ENCODE measurements around the gene OR6C75. TPM values are rescaled to one million over a fixed set of nuclear protein-coding genes. Genes with fewer than 3 reads are reported as not detected.

The OR6C75 gene
- total and polyA plus RNA-seq, 2 of the 4 experiments (the other 2 are of a cell fraction) = not detected

DNA sequence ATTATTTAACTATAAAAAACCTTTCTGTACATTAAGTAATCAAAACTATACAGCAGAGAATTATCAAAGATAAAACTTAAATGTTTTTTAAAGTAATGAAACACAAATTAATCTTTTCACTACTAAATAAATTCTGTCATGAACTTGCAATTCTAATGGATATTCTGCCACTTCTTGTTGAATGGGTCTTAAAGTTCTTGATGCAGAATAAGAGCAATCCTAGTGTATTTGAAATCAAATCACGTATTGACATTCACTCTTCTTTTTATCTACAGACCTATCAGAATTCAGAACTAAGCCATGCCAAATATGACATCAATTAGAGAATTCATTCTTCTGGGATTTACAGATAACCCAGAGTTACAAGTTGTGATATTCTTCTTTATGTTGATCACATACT, 37.5 kb downstream of the OR6C75 start, which contains the start of gene OR6C65:
TSS of gene OR6C65 (plus strand) at position 301 of the 400 bp plus-strand sequence. CDS start at position 301, 0 bp downstream.
- dilution Hi-C loops (cut with HindIII; ENCODE audit: low sequenced_read_pairs, unreplicated experiment) (no loop called here), in situ Hi-C loops (cut with MboI; ENCODE audit: low sequenced_read_pairs) (no loop called here), intact Hi-C loops (cut with micrococcal nuclease) (no loop called here)
- no TSS peak for BruUV-seq (replicated peaks)
- Histone ChIP-seq H2BK120ac (ENCODE audit: low read depth, low read length) (no peak within 1 kb of the TSS), H4K8ac (ENCODE audit: low read depth in 2 of 2, low read length in 2 of 2) (no peak within 1 kb of the TSS), H2BK20ac (ENCODE audit: low read depth, low read length) (no peak within 1 kb of the TSS), H3K4ac (ENCODE audit: low read depth, low read length) (no peak within 1 kb of the TSS), H2AFZ (replicated peaks; ENCODE audit: low read length, poor library complexity) (no peak within 1 kb of the TSS), H3K4me3 (ENCODE audit: insufficient read depth, low read depth, low read length) (no peak within 1 kb of the TSS), H3K14ac (replicated peaks; ENCODE audit: low read depth, low read length) (no peak within 1 kb of the TSS), H3K4me1 (ENCODE audit: control insufficient read depth, insufficient read depth, low read length) (no peaks in the 10 kb centered on the region), H2AK9ac (replicated peaks; ENCODE audit: low read depth, low read length, poor library complexity) (no peak within 1 kb of the TSS), H4K20me1 (ENCODE audit: insufficient read depth, low read length) (no peaks in the 10 kb centered on the region), H3K23ac (ENCODE audit: low read depth, low read length) (no peak within 1 kb of the TSS), H3K9ac (ENCODE audit: low read depth, low read length) (no peak within 1 kb of the TSS), H2BK15ac (ENCODE audit: low read depth, low read length) (no peak within 1 kb of the TSS), H3K18ac (ENCODE audit: low read depth, low read length) (no peak within 1 kb of the TSS), H3K9me1 (ENCODE audit: insufficient read depth, low read length) (no peaks in the 10 kb centered on the region), H3K4me2 (ENCODE audit: low read depth, low read length) (no peak within 1 kb of the TSS), H2AK5ac (ENCODE audit: low read depth, low read length) (no peak within 1 kb of the TSS), H3K9me3 (ENCODE audit: control insufficient read depth, insufficient read depth, low read length) (no peaks in the 10 kb centered on the region), H3K27me3 (ENCODE audit: control insufficient read depth, insufficient read depth, low read length) (no peaks in the 10 kb centered on the region), H2BK5ac (ENCODE audit: low read depth, low read length, poor library complexity, severe bottlenecking) (no peak within 1 kb of the TSS), H3K79me1 (ENCODE audit: low read depth in 1 of 2, low read length in 2 of 2) (no peaks in the 10 kb centered on the region), H4K5ac (ENCODE audit: low read depth, low read length) (no peak within 1 kb of the TSS), H3K36me3 (ENCODE audit: control insufficient read depth, insufficient read depth, low read length) (no peaks in the 10 kb centered on the region), H3K56ac (ENCODE audit: extremely low read depth, insufficient read depth, low read length) (no peak within 1 kb of the TSS), H3K27ac (ENCODE audit: insufficient read depth, low read length) (no peak within 1 kb of the TSS), H4K91ac (ENCODE audit: insufficient read depth, low read depth, low read length) (no peak within 1 kb of the TSS)
- no peak for DNase-seq
- WGBS, 2 experiments (ENCODE audit: extremely low coverage in 2 of 2, insufficient read length in 1 of 2) = no CpG with 5 or more reads among the region's 1 CpG
- POLR2A ChIA-PET (ENCODE audit: unreplicated experiment) = no interaction called here
- TF ChIP-seq, protein P1, sequence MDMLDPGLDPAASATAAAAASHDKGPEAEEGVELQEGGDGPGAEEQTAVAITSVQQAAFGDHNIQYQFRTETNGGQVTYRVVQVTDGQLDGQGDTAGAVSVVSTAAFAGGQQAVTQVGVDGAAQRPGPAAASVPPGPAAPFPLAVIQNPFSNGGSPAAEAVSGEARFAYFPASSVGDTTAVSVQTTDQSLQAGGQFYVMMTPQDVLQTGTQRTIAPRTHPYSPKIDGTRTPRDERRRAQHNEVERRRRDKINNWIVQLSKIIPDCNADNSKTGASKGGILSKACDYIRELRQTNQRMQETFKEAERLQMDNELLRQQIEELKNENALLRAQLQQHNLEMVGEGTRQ (IDR thresholded peaks at IDR 0.05; ENCODE audit: low read depth, low read length) = no peak
- TF ChIP-seq MXI1 (IDR thresholded peaks at IDR 0.05; ENCODE audit: borderline replicate concordance, low read depth, low read length) (no peak), BHLHE40 (IDR thresholded peaks at IDR 0.05; ENCODE audit: low read depth, low read length) (no peak), SMC3 (IDR thresholded peaks at IDR 0.05; ENCODE audit: low read depth, low read length) (no peak), CEBPB (IDR thresholded peaks at IDR 0.05; ENCODE audit: low read depth, low read length) (no peak), MAFK (IDR thresholded peaks at IDR 0.05; ENCODE audit: low read depth, low read length) (no peak), RCOR1 (IDR thresholded peaks at IDR 0.05; ENCODE audit: insufficient replicate concordance, low read length) (no peak), MAZ (IDR thresholded peaks at IDR 0.05; ENCODE audit: borderline replicate concordance, low read depth, low read length) (no peak), RFX5 (IDR thresholded peaks at IDR 0.05; ENCODE audit: low read depth, low read length) (no peak), FOS (IDR thresholded peaks at IDR 0.05; ENCODE audit: low read depth, low read length) (no peak), CHD1 (IDR thresholded peaks at IDR 0.05; ENCODE audit: low read depth, low read length) (no peak), RAD21 (IDR thresholded peaks at IDR 0.05; ENCODE audit: low read length) (no peak), POLR2A (IDR thresholded peaks at IDR 0.05; ENCODE audit: low read depth, low read length) (no peak), NFE2L2 (IDR thresholded peaks at IDR 0.05; ENCODE audit: low read depth, low read length) (no peak)
- TF ChIP-seq, protein P2, sequence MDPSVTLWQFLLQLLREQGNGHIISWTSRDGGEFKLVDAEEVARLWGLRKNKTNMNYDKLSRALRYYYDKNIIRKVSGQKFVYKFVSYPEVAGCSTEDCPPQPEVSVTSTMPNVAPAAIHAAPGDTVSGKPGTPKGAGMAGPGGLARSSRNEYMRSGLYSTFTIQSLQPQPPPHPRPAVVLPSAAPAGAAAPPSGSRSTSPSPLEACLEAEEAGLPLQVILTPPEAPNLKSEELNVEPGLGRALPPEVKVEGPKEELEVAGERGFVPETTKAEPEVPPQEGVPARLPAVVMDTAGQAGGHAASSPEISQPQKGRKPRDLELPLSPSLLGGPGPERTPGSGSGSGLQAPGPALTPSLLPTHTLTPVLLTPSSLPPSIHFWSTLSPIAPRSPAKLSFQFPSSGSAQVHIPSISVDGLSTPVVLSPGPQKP (IDR thresholded peaks at IDR 0.05; ENCODE audit: borderline replicate concordance, low read depth, low read length) = no peak
- TF ChIP-seq, protein P3, sequence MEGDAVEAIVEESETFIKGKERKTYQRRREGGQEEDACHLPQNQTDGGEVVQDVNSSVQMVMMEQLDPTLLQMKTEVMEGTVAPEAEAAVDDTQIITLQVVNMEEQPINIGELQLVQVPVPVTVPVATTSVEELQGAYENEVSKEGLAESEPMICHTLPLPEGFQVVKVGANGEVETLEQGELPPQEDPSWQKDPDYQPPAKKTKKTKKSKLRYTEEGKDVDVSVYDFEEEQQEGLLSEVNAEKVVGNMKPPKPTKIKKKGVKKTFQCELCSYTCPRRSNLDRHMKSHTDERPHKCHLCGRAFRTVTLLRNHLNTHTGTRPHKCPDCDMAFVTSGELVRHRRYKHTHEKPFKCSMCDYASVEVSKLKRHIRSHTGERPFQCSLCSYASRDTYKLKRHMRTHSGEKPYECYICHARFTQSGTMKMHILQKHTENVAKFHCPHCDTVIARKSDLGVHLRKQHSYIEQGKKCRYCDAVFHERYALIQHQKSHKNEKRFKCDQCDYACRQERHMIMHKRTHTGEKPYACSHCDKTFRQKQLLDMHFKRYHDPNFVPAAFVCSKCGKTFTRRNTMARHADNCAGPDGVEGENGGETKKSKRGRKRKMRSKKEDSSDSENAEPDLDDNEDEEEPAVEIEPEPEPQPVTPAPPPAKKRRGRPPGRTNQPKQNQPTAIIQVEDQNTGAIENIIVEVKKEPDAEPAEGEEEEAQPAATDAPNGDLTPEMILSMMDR (conservative IDR thresholded peaks at IDR 0.05; ENCODE audit: low read depth, low read length) = no peak
- no peak for ATAC-seq (ENCODE audit: low read depth)
- CTCF ChIA-PET = no interaction called here

Data from IMR-90 (cell line).